Erythroblast (primary cell): ENCODE data around the gene CNTNAP5.

ENCODE experiments used
- GATA1 ChIP-seq: IDR thresholded peaks from 2 replicates; pipeline ENCODE4 v1.6.1; 2011; ENCODE audit warnings: low read depth, mild to moderate bottlenecking, control low read depth, low read length, moderate library complexity
- POLR2A ChIP-seq: IDR thresholded peaks from 2 replicates; pipeline ENCODE4 v1.6.1; 2011; ENCODE audit warnings: mild to moderate bottlenecking, low read length

GRCh38 chr2:124586210-124586609 is 561.1 kb downstream of the CNTNAP5 start:
- TF ChIP-seq POLR2A (no peak), GATA1 (no peak)
